HG03460 (cell line): ENCODE data around the gene EPX.

Experiments
- ATAC-seq: cut with Tn5 transposase; IDR thresholded peaks from one replicate; pipeline ENCODE4 v1.9.1; 2021; ENCODE audit not compliant: unreplicated experiment

The EPX gene

DNA sequence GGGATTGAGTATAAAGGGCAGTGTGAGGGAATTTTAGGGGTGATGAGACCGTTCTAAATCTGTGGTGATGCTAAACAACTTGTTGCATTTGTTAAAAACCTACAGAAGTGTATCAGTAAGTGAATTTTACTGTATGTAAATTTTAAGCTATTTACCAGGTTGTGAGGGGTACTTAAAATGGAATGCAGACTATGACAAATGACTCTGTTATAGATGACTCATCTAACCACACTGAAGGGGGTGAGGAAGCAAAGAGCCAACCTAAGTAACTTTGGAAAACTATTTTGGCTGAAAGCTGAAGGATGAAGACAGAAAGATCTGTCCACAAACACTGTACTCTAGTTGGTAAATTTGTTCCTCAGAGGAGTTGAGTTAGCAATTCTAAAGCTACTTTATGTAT, 31.8 kb downstream of the EPX start:
- ATAC-seq: no peak

DNA sequence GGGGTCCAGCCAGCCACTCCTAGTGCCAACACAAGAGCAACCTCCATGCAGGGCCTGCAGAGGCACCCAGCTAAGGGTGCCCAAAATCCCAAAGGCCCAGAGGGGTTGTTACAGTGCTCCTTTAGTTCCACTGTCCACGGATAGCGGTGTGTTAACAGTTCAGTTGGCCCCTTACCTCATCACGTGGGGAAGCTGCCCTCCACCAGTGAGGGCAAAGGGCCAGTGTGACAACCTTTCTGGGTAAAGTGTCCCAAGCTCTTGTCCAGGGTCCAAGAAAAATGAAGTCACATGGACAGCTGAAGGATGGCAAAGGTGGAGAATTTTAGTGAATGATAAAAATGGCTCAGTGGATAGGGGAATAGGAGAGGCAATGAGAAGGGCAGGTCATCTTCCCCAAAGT, 35.2 kb downstream of the EPX start:
- ATAC-seq: no peak

DNA sequence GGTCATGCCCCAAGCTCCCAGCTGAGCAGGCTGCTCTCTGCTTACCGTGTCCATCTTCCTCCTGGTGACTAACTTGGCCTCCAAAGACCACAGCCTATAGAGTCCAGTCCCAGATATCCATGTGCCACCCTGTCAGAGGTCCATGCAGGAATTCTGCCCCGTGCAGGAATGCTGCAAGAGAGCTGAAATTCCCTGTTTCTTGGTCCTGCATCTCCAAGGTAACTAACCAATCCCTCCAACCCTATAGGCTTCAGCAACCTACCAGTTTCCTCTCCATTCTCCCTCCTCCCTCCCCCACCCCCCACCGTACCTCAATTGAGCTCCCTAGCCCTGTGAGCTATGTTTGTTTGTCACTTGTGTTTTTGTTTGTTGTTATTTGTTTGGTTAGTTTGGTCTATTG, 36.2 kb downstream of the EPX start:
- no peak for ATAC-seq

DNA sequence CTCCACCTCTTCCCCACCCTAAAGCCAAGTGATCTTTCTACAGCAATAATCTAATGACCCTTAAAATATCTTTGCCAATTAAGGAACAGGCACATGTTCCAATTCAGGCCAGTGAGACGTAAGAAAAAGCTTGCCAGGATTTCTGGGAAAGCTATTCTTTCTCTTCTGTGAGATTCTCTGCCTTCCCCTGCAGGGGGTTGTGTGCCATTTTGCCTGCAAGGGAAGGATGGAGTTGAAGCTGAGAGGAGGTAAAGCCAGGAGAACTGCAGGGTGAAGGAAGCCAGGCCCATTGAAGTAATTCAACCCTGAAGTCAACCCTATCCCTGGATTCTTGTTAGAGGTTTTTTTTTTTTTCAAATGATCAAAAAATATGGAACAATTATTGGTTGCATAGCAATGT, 36.9 kb downstream of the EPX start:
- ATAC-seq: no peak

DNA sequence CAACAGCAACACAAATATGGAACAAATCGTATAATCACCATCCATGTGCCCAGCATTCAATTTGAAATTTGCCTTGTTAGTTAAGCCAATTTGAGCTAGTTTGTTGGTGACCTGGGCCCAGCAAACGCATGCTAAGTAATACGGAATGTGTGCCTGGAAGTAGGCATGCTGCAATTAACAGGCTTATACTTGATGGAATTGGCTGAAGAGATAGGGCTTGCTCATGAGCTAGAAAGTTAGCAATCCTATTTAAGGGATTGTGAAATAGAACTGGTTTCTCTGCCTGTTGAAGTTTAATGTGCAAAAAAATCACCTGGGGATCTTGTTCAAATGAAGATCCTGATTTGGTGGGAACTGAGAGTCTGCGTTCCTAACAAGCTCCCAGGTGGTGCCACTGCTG, 37.4 kb downstream of the EPX start:
- no peak for ATAC-seq

DNA sequence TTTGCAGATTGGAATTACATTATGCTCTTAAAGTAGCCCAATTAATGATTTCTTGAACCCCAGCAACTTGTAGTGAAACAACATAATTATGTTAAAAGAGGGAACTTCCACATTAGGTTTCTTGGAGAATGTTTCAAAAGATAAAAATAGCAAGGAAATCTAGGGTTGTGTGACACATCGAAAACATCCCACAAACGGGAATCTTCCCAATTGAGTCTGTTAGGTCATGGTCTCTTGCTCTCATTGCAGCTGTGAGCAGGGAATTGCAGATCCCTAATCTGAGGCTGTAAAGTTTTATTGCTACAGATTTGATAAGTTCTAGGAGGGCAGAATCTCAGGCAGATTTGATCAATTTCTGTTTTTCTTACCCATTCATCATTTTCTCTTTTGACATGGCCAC, 39.1 kb downstream of the EPX start:
- no peak for ATAC-seq

DNA sequence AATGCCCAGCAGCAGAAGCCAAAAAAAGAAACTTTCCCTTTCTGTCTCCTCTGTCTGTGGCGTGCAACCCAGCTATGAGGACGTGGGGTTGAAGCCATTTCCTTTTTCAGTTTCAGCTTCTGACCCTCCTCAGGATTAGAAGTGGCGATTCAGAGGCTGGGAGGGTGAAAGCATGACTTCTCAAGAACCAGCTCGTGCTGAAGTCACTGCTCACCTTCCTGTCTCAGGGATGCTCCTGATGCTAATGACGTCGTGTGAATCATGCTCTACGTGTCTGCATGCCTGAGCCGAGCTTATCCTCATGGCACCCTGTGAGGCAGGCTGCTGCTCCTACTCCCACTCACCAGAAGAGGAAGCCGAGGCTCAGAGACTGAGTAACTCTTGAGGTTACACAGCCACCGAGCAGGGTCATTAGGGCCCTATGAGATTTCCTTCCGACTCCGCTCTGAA, 40.2 kb downstream of the EPX start:
- peak; percentile 73 for ATAC-seq

DNA sequence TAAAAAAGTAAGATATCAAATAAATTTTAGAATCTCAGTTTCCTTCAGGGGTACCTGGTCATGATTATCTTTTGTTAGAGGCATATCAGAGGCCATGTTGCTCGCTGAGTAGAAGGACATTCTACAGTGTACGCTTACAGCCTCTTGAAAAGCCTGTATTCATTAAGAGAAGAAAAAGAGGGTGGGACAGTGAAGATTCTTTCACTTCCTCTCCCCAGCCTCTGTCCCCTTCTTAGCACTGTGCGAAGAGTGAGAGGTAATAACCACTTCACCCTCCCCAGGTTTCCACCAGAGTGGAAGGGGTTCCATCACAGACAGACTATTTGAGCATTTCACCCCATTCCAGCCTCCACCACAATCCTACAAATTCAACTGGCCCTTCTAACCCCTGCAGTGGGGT, 41.0 kb downstream of the EPX start:
- peak; percentile 65 for ATAC-seq

DNA sequence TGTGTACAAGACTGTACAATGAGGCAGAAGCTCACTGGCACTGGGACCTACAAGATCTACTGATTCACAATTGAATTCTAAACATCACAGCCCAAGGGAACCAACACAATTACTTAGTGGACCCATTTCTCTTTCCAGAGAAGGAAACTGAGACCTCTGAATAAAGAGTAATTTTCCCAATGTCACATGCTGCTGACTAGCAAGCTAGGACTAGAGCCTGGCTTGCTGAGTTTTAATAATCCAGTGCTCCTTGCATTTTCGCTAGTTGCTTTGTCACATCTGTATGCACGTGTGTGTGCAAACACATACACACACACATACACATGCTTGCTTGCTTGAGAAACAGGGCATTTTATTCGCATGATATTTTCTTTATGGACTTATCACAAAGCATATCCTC, 42.0 kb downstream of the EPX start:
- no peak for ATAC-seq

DNA sequence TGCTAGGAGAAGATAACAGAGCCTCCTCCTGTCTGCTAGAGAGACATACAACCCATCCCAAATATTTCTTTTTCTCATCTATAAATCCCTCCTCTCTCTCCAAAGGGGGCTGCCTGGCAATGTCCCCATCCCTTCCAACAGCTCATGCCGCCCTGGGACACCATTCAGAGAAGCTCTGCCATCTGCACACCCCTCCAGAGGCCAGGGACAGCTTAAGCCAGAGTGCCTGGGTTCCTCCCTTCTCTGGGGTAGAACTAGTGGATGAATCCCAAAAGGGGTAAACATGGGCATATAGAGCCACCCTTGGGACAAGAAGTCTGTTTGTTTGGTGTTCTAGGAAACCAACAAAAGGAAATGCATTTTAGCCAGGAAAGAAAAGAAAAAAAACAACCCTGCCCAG, 43.3 kb downstream of the EPX start:
- no peak for ATAC-seq

DNA sequence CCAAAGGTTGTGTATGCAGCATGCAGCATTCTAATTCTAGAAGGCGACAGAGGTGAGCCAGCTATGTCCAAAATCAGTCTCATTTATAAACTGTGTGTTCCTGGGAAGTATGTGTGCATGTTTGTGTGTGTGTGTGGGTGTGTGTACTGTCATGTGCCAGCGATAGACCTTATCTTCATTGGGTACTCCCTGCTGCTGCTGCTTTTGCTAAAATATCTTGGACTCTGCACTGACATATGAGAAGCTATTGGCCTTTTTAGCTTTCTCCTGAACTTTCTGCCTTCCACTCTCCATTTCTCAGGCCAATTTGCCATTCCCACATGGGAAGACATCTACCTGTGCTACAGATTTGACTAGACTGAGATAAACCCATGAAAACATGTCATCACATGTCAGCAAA, 43.9 kb downstream of the EPX start:
- no peak for ATAC-seq

DNA sequence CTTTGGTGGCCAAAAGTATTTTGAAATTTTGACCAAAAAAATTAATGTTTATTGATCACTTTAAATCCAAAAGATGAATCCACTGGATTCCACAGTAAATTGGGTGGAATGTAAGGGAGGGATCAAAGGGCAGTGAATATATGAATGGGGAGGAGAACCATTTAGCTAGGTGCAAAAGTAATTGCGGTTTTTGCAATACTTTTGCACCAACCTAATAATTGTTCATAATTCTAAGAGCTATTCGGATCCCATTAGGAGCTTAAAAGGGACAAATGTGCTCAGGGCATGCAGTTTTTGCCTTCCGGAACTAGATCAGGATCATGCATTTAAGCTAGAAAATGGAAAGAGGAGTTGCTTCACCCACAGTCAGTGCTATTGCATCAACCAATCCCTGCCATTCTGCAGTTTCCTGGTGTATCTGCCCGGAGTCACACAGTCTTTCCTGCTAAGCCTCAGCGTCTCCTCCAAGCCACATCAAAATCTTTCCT, 45.7 kb downstream of the EPX start, which contains the start of gene LPO:
TSS of gene LPO (plus strand) at position 438 of the 488 bp plus-strand sequence. CDS start 4,396 bp downstream, outside the sequence.
- no peak for ATAC-seq

DNA sequence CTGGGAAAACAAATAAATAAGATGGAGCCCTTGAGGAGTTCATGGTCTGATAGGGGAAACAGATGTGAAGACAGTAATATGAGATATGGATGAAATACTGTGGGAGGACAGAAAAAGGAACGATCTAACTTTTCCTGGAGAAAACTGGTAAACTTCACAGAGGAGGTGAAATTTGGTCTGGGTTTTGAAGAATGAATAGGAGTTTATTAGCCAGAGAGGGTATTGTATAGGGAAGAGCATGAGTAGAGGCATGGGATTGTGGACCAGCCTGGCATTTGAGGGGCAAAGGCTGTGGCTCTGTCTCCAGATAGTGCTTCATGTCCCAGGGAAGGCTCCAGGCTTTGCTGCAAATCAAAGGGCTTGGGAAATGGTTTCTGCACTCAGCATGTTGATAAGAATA, 47.5 kb downstream of the EPX start:
- ATAC-seq: no peak

DNA sequence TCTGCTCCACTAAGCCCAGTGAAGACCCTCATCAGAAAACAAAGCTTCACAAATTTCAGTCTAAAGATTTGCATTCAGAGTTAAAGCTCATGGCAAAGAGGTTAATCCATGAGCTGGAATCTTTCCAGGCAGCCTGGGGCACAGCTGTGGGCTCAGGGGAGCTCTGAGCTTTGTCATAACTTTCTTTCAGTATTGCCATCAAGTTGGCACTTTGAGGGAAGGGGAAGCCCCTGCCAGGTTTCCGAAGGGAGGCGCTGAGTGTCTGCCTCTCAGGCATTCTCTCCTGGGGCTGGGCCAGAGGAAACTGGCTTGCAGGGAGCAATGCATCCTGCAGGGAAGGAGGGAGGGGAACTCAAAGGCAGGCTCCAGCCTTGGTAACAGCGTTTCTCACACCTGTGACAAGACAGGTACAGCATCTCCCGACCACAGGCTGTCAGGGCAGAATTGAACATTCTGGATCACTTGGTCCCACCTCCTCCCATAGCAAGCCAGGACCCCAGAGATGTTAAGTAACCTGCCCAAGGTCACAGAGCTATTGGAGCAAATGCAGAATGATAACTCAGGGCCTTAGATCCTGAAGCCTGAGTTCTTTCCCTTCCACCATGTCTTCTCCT, 49.8 kb downstream of the EPX start:
- no peak for ATAC-seq

DNA sequence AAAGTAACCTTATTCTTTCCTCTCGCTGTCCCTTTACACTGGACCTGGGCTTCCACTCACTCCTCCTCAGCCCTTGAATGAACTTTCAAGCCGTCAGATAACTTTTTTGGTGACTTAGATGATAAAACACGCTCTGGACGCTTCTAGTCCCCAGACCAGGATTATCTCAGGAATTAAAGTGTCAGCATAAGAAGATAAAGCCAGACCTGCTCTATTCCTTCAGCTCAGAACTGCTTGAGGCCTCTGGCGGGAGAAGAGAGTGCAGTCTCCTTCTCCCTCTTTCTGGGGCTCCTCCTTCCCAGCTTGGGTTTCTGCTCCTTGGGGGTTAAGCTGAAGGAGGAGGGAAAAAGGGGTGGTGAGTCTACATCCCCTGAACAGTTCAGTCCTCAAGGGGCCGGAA, 52.4 kb downstream of the EPX start:
- ATAC-seq: no peak

DNA sequence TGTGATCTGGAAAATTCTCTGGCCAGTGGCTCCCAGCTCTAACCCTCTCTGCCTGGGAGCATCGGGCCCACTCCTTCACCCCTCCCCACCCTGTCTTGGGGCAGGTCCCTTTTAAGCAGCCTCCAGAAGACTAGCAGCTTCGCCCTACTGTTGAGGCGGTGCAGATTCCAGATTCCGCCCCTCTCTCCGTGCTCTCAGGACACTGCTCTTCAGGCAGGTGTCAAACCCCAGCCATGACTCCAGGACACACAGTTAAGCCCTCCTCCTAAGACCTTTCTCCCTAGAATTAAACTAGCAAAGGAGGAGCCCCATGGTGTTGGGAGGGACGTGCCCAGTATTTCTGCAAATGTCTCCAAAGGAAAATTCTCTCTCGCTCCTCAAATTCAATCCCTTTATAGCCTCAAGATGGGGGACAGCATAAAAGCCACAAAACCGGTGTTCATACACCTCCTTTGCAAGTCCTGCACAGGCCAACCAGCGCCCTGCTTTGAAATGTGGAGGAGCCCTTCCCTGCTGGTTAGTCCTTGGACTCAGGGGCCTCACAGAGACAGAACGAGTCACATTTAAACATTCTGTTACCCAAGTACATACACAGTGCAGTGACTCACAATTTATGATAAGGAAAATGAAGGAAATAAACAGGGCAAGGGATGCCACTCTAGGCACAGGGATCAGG, 53.0 kb downstream of the EPX start:
- no peak for ATAC-seq

DNA sequence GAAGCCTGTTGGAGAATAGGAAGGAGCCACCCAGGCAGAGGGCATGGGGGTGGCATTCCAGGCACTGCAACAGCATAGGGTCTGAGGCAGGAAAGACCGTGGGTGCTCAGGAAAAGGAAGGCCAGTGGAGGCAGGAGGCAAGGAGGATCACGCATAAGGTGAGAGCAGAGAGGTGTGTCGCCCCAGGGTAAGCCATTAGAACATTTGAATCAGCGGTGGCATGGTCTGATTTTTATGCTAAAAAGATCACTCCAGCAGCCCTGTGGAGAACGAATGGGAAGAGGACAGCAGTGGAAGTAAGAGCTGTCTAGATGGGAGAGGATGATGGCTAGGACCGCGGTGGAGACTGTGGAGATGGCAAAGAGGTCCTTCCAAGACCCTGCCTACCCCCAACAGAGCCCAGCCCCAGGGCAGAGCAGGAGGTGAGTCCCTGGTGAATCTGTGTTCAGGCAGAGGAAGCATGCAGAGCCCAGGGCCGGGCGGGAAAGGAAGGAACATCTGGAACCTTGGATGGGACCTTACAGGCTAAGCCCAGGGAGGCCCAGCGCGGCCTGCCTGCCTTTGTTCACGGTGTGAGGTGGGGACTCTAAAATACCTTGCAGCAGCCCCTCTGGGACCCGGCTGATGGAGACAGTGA, 53.7 kb downstream of the EPX start:
- ATAC-seq: no peak

DNA sequence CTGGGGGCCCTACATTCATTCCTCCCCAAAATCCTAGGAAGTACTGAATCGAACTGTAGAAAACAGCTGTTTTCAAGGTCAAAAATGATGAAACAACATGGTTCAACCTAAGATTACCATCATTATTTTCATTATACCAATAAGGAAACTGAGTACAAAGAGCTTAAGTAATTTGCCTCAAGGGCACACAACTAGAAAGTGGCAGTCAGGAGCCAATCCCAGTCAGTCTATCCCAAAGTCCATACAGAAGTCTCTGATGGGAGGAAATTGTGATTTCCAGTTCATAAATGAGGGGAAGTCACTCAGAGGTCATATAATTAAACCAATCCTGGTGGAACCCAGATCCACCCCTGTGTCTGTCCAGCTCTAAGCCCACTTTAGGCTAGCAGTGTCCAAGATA, 54.3 kb downstream of the EPX start:
- no peak for ATAC-seq

DNA sequence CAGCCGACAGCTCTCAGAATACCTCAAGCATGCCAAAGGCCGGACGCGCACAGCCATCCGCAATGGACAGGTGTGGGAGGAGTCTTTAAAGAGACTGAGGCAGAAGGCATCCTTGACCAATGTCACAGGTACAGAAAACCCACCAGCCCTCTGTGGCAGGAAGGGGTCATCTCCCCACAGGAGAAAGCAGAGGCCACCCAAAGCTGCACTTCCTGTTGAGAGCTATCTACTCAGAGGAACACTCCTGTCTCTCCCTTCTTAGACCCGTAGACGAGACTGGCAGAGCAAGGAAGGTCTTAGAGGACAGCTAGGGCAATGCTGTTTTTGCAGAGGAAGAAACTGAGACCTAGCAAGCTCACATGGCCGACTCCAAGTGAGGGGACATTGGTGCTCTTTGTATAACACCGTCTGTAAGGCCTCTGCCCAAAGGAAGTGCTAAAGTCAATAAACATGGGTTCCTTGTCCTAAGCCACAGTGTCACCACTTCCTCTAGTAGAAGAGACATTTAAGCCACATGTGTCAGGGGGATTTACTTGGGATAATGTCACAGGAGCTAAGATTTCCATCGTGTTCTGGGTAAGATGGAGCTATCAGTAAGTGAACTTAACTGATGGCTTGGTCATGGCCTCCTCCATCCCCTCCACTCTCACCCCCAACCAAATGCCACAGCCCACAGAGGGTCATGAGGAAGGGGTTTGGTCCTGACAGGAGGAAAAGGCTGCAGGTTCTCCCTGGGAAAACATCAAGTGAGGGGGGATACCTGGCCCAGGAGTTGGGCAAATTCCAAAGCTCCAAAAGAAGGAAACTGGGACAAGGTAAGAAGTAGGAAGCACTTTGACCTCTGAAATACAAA, 55.2 kb downstream of the EPX start:
- no peak for ATAC-seq

DNA sequence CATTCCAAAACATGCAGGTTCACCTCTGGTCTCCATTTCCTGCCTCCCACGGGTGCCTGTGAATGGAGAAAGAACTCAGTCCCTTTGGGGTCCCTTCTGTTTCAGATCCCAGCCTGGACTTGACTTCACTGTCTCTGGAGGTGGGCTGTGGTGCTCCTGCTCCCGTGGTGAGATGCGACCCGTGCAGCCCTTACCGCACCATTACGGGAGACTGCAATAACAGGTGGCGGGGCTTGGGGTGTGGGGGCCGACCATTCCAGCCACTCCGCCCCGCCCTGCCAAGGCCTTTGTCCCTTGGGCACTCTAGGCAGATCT, 56.4 kb downstream of the EPX start:
- no peak for ATAC-seq

DNA sequence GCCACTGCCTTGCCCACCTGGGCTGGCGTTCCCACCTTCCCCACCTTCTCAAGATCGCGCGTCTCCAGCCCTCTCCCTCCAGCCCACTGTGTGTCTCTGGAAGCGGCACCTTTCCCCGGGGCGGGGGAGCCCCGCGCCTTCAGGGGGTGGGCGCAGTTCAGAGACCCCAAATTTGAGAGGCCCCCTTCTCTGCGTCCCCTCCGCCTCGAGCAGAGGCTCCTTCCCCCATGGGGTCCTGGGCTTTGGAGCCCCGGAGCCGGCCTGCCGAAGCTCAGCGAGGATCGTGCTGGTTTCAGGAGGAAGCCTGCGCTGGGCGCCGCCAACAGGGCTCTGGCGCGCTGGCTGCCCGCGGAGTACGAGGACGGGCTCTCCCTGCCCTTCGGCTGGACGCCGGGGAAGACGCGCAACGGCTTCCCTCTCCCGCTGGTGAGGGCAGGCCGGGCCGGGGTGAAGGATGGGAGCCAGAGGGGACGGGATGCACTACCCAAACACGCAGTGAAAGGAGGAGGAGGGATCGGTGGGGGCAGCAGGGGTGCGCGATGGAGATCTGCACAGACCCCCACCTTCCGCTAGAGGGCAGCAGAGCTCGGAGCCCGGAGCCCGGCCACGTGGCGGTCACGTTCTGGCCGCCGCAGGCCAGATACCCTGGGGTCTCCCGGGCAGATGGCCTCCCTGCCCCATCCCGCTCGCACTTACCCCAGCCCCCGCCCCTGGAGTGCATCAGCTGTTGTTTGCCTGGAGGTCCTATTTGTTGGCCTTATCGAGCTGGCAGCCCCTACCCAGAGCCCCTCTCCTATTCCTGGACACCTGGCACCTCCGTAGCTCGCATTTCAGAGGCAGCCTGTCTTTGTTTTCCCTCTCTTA, 57.0 kb downstream of the EPX start:
- no peak for ATAC-seq
